Stimulated activated memory B cell treated with anti-CD40 and anti-IgM and Interleukin-4, amounts not matched to agents 10 μg/mL and 1 μg/mL and 100 μg/mL, for 72 hours (primary cell): ENCODE results near the gene KLK6.
"Not testable (repeated sequence)": the region's sequence is repeated elsewhere in the genome, so short reads cannot be mapped to it uniquely, and the experiment has no call there.

Source experiments
- ATAC-seq: fragments of 150-1000 bp; cut with Tn5 transposase; 2 replicates; pipeline ENCODE4 v1.10.0; 2021
- H3K27ac Mint-ChIP-seq: one replicate; pipeline ENCODE4 v1.8.0; 2022; ENCODE audit warnings: mild to moderate bottlenecking, mixed read lengths
- H3K27me3 Mint-ChIP-seq: one replicate; pipeline ENCODE4 v1.8.0; 2022; ENCODE audit warnings: mixed read lengths
- H3K36me3 Mint-ChIP-seq: one replicate; pipeline ENCODE4 v1.8.0; 2022; ENCODE audit warnings: mixed read lengths
- H3K4me1 Mint-ChIP-seq: one replicate; pipeline ENCODE4 v1.8.0; 2022; ENCODE audit warnings: mixed read lengths
- H3K4me3 Mint-ChIP-seq: one replicate; pipeline ENCODE4 v1.8.0; 2022; ENCODE audit warnings: mild to moderate bottlenecking, moderate library complexity, mixed read lengths
- H3K9me3 Mint-ChIP-seq: one replicate; pipeline ENCODE4 v1.8.0; 2022; ENCODE audit warnings: mixed read lengths

The KLK6 gene

GRCh38 chr19:51002089-51002532 lies 32.7 kb upstream of the KLK6 start:
- no peaks in the 10 kb centered on the region for H3K36me3 Mint-ChIP-seq
- H3K9me3 Mint-ChIP-seq: peaks cover 3% of the 10 kb centered on the region
- ATAC-seq: no peak
- H3K27me3 Mint-ChIP-seq: peaks cover 65% of the 10 kb centered on the region
- no peaks in the 10 kb centered on the region for H3K4me1 Mint-ChIP-seq
- no peak overlapping the region for H3K4me3 Mint-ChIP-seq
- no peak overlapping the region for H3K27ac Mint-ChIP-seq

- Mint-ChIP-seq H3K4me3 (no peak within 1 kb of the TSS), H3K9me3 (peaks cover 3% of the 10 kb centered on the region), H3K4me1 (no peaks in the 10 kb centered on the region), H3K36me3 (no peaks in the 10 kb centered on the region), H3K27me3 (peaks cover 65% of the 10 kb centered on the region), H3K27ac (no peak within 1 kb of the TSS)
- ATAC-seq: no peak
These were observed 32.1 kb upstream of the KLK6 start, which contains the start of gene KLK8 for GRCh38 chr19:51001515-51001914. Gene KLK8, minus strand, starts transcription at chr19:51001604. Its CDS starts 437 bp downstream, at chr19:51001167.

DNA sequence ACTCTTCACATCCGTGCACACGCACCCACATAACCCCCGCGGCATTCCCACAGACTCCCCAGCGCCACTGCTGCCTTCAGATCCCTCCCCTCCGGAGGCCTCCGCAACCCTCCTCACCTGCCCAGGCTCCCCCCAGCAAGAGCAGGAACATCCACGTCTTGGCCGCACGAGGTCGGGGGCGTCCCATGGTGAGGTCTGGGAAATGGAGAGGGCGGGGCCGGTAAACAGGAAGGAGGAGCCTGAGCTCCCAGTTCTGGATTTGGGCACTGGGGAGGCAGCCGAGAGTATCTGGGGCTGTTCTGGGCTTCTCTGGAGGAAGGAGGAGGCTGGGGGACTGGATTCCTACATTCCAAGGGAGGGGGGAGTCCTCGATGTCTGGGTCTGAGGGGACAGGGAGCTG lies 31.6 kb upstream of the KLK6 start:
- H3K27ac Mint-ChIP-seq: no peak overlapping the region
- H3K4me3 Mint-ChIP-seq: no peak overlapping the region
- H3K27me3 Mint-ChIP-seq: peaks cover 65% of the 10 kb centered on the region
- H3K9me3 Mint-ChIP-seq: peaks cover 3% of the 10 kb centered on the region
- no peak for ATAC-seq
- H3K4me1 Mint-ChIP-seq: no peaks in the 10 kb centered on the region
- H3K36me3 Mint-ChIP-seq: no peaks in the 10 kb centered on the region

- Mint-ChIP-seq H3K9me3 (peaks cover 3% of the 10 kb centered on the region), H3K36me3 (no peaks in the 10 kb centered on the region), H3K4me3 (no peak overlapping the region), H3K27me3 (peaks cover 65% of the 10 kb centered on the region), H3K27ac (no peak overlapping the region), H3K4me1 (no peaks in the 10 kb centered on the region)
- ATAC-seq: no peak
These were observed 31.0 kb upstream of the KLK6 start for GRCh38 chr19:51000426-51000825.

- Mint-ChIP-seq H3K36me3 (no peaks in the 10 kb centered on the region), H3K9me3 (peaks cover 3% of the 10 kb centered on the region), H3K4me1 (no peaks in the 10 kb centered on the region), H3K27me3 (peaks cover 61% of the 10 kb centered on the region), H3K27ac (no peak overlapping the region), H3K4me3 (no peak overlapping the region)
- ATAC-seq: no peak
These were observed 29.3 kb upstream of the KLK6 start for GRCh38 chr19:50998686-50999085.

DNA sequence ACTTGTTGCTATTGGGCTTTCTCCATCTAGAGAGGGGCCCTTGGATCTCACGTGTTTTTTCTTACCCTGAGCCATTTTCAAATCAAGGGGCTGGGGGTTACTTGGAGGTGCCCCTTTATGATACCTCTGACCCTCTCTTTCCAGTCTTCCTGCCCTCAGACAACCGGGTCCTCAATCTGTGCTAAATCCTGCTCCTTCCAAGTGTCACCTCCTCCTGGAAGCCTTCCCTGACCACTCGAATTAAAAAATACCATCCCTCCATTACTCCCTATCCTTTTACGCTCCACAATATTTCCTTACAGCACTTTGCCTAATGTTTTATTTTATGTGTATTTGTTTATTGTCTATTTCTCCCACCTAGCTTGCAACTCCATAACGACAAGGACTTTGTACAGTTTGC lies 28.7 kb upstream of the KLK6 start:
- ATAC-seq: no peak
- H3K36me3 Mint-ChIP-seq: no peaks in the 10 kb centered on the region
- no peaks in the 10 kb centered on the region for H3K4me1 Mint-ChIP-seq
- peaks cover 54% of the 10 kb centered on the region for H3K27me3 Mint-ChIP-seq
- H3K4me3 Mint-ChIP-seq: no peak overlapping the region
- H3K27ac Mint-ChIP-seq: no peak overlapping the region
- peaks cover 2% of the 10 kb centered on the region for H3K9me3 Mint-ChIP-seq

DNA sequence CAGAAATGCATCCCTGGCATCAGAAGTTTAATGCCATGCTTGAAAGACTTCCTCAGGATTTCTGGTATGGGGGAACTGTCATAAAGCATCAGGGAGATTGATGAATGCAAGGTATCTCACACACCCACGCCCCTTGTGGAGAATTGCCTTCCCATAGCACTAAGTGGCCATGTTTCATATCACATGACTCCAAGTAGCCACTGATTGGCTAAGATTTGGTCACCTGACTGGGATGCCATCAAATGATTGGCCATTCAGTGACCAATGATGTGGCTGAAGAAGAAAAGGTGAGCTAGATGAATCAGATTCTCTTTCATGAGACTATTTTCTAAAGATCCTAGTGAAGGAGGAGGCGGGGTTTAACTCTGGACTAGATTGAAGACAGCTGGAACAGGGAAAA lies 24.7 kb upstream of the KLK6 start:
- Mint-ChIP-seq H3K27me3 (peaks cover 42% of the 10 kb centered on the region), H3K36me3 (no peaks in the 10 kb centered on the region), H3K4me3 (no peak overlapping the region), H3K9me3 (peaks cover 8% of the 10 kb centered on the region), H3K27ac (no peak overlapping the region), H3K4me1 (no peaks in the 10 kb centered on the region)
- ATAC-seq: no peak

GRCh38 chr19:50992666-50993035 lies 23.3 kb upstream of the KLK6 start:
- H3K4me1 Mint-ChIP-seq: no peaks in the 10 kb centered on the region
- no peak for ATAC-seq
- no peaks in the 10 kb centered on the region for H3K36me3 Mint-ChIP-seq
- peaks cover 41% of the 10 kb centered on the region for H3K27me3 Mint-ChIP-seq
- H3K9me3 Mint-ChIP-seq: peaks cover 8% of the 10 kb centered on the region
- no peak overlapping the region for H3K4me3 Mint-ChIP-seq
- no peak overlapping the region for H3K27ac Mint-ChIP-seq

DNA sequence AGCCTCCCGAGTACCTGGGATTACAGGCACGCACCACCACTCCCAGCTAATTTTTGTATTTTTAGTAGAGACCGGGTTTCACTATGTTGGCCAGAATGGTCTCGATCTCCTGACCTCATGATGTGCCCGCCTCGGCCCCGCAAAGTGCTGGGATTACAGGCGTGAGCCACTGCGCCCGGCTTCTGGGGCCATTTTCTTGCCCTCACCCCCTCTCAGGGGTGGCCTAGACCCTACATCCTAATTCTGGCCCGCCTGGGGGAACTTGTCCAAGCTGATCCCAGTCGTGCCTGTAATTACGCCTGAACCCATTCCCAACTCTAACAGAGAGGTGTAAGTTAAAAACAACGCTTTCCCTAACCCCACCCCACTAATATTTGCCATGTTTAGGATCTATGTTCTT lies 15.0 kb upstream of the KLK6 start:
- not testable (repeated sequence) for H3K4me3 Mint-ChIP-seq, ATAC-seq, H3K4me1 Mint-ChIP-seq, H3K9me3 Mint-ChIP-seq, H3K27ac Mint-ChIP-seq, H3K36me3 Mint-ChIP-seq
- peaks cover 59% of the 10 kb centered on the region for H3K27me3 Mint-ChIP-seq

DNA sequence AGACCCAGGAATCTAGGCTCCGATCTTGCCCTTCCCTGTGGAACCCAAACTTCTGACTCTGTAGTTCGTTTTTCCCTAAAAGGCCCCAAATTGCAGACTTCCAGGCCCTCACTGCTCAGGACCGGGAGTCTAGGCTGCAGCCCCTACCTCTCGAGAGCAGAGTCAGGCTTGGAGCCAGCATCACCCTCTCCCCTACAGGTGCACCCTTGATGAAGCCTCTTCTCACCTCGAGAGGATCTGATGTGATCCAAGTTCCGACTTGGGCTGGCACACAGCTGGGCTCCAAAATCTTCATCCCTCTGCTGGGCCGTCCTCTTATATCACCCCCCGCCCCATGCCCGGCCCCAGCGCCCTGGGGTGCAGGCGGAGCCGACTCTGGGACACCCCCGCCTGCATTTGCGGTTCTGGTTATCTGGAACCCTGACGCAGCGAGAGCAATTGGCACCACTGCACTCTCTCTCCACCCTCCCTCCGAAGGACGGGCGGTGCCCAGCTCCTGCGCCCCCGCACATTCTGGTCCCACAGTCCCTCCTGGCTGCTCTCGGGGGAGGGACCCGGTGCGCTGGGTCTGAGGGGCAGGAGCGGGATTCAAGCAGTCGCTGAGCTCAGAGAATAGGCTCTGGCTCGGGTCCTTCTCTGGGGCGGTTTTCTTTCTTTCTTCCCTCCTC lies 14.4 kb upstream of the KLK6 start, which contains the start of gene KLK7:
Gene KLK7 (minus strand): TSS at position 293 of the 668 bp plus-strand sequence. CDS start 1,518 bp downstream, outside the sequence.
- Mint-ChIP-seq H3K9me3 (peaks cover 6% of the 10 kb centered on the region), H3K27ac (no peak within 1 kb of the TSS), H3K27me3 (peaks cover 59% of the 10 kb centered on the region), H3K36me3 (no peaks in the 10 kb centered on the region), H3K4me3 (no peak within 1 kb of the TSS), H3K4me1 (no peaks in the 10 kb centered on the region)
- ATAC-seq: no peak

DNA sequence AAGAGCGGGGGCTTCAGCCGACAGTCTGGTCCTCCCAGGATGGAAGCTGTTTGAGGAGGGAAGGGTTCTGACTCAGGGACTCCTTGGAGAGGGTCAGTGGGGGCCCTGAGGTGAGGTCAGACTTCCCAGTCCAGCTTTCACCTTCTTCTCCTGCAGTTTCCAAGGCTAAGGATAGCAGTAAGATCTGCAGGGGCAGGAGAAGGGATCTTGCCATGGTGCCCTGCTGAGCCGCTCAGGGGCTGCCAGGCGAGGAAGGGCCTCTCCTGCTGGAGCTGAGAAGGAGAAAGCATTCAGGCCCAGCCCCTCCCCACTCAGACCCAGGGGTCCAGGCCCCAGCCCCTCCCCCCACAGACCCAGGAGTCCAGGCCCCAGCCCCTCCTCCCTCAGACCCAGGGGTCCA lies 12.8 kb upstream of the KLK6 start:
- Mint-ChIP-seq H3K36me3 (no peaks in the 10 kb centered on the region), H3K27ac (no peak overlapping the region), H3K27me3 (peaks cover 63% of the 10 kb centered on the region), H3K4me3 (no peak overlapping the region), H3K9me3 (peaks cover 6% of the 10 kb centered on the region), H3K4me1 (no peaks in the 10 kb centered on the region)
- ATAC-seq: no peak

DNA sequence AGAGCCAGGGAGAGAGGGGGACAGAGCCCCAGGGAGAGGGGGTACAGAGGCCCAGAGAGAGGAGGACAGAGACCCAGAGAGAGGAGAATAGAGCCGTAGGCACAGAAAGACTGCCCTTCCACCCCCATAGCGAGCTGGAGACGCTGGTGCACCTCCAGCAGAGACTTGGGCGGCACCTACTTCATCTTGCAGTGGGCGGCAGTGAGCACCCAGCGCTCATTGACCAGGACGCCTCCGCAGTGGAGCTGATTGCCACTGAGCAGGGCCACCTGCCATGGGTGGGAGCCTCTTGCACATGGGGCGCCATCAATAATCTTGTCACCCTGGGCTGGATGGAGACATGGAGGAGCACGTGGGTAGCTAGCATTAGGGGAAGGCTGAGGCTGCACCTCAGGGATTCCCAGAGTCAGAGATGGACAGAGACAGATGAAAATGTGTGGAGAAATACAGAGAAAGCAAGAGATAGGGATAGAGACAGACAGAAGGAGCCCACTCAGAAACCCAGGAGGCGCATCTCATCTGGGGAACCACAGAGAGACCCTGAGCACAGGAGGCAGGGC lies 12.3 kb upstream of the KLK6 start:
- H3K27ac Mint-ChIP-seq: no peak overlapping the region
- no peaks in the 10 kb centered on the region for H3K36me3 Mint-ChIP-seq
- no peak overlapping the region for H3K4me3 Mint-ChIP-seq
- ATAC-seq: no peak
- H3K4me1 Mint-ChIP-seq: no peaks in the 10 kb centered on the region
- H3K27me3 Mint-ChIP-seq: peaks cover 63% of the 10 kb centered on the region
- H3K9me3 Mint-ChIP-seq: peaks cover 6% of the 10 kb centered on the region

GRCh38 chr19:50980208-50980607 lies 10.8 kb upstream of the KLK6 start:
- Mint-ChIP-seq H3K27me3 (peaks cover 73% of the 10 kb centered on the region), H3K4me3 (no peak overlapping the region), H3K36me3 (no peaks in the 10 kb centered on the region), H3K27ac (no peak overlapping the region), H3K4me1 (no peaks in the 10 kb centered on the region), H3K9me3 (peaks cover 6% of the 10 kb centered on the region)
- ATAC-seq: no peak

DNA sequence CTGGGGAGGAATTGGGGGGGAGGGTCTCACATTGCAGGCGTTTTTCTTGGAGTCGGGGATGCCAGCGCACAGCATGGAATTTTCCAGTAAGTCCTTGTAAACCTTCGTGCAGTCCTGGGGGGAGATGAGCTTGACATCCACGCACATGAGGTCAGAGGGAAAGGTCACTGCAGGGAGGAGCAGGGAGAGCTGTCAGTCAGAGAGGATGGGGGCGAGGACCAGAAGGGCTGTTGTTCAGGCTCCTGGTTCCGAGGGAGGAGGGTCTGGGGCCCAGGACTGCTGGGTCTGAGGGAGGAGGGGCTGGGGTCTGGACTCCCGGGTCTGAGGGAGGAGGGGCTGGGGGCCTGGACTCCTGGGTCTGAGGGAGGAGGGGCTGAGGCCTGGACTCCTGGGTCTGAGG lies 10.4 kb upstream of the KLK6 start:
- ATAC-seq: no peak
- peaks cover 73% of the 10 kb centered on the region for H3K27me3 Mint-ChIP-seq

GRCh38 chr19:50978772-50979390 lies 9.5 kb upstream of the KLK6 start:
- Mint-ChIP-seq H3K4me1 (no peaks in the 10 kb centered on the region), H3K4me3 (no peak overlapping the region), H3K27ac (no peak overlapping the region), H3K9me3 (peaks cover 6% of the 10 kb centered on the region), H3K36me3 (no peaks in the 10 kb centered on the region), H3K27me3 (peaks cover 65% of the 10 kb centered on the region)
- no peak for ATAC-seq

More for the DNA sequence above, 10.4 kb upstream of the KLK6 start:
- Mint-ChIP-seq H3K36me3 (no peaks in the 10 kb centered on the region), H3K4me3 (no peak overlapping the region), H3K27ac (no peak overlapping the region), H3K9me3 (peaks cover 6% of the 10 kb centered on the region), H3K4me1 (no peaks in the 10 kb centered on the region)

DNA sequence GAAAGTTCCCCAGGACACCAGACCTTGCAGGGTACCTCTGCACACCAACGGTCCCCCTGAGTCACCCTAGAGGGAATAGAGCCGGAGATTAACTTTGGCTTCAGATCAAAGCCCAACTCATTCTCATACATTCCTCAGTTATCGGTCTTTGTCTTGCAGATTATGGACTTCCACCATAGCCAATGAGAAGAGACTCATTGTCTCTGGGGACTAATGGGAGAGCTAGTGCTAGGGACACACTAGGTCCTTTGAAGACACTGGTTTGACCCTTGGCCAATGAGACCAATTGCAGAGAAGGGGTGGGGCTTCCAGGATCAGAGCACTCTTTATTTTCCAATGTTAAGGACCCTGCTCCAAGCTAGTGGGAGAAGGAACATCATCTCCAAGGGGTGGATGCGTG lies 8.2 kb upstream of the KLK6 start:
- no peak for ATAC-seq
- no peak overlapping the region for H3K27ac Mint-ChIP-seq
- peaks cover 6% of the 10 kb centered on the region for H3K9me3 Mint-ChIP-seq
- no peaks in the 10 kb centered on the region for H3K36me3 Mint-ChIP-seq
- peaks cover 68% of the 10 kb centered on the region for H3K27me3 Mint-ChIP-seq
- H3K4me1 Mint-ChIP-seq: no peaks in the 10 kb centered on the region
- H3K4me3 Mint-ChIP-seq: no peak overlapping the region
